HUES48 (cell line): ENCODE data around the gene DUS3L.

Source experiments
- H3K27ac ChIP-seq: one replicate; pipeline ENCODE4 v1.7.0; 2013; ENCODE audit warnings: low read depth, low read length, inconsistent platforms
- H3K27me3 ChIP-seq: 2 replicates; pipeline ENCODE4 v1.6.1; 2013; ENCODE audit warnings: mild to moderate bottlenecking, low read length; ENCODE audit not compliant: control insufficient read depth, insufficient read depth
- H3K36me3 ChIP-seq: 2 replicates; pipeline ENCODE4 v1.6.1; 2013; ENCODE audit warnings: low read length; ENCODE audit not compliant: control insufficient read depth, insufficient read depth
- H3K4me1 ChIP-seq: 2 replicates; pipeline ENCODE4 v1.6.1; 2013; ENCODE audit warnings: mild to moderate bottlenecking, low read length; ENCODE audit not compliant: control insufficient read depth, insufficient read depth
- H3K4me3 ChIP-seq: 2 replicates; pipeline ENCODE4 v1.5.1; 2013; ENCODE audit warnings: mild to moderate bottlenecking, low read depth, low read length
- H3K9ac ChIP-seq: 2 replicates; pipeline ENCODE4 v1.6.1; 2013; ENCODE audit warnings: mild to moderate bottlenecking, low read depth, low read length, moderate library complexity
- H3K9me3 ChIP-seq: 2 replicates; pipeline ENCODE4 v1.6.1; 2013; ENCODE audit warnings: low read length; ENCODE audit not compliant: control insufficient read depth, insufficient read depth

Gene DUS3L

GRCh38 chr19:5805462-5806132 lies 14.6 kb upstream of the DUS3L start:
- Histone ChIP-seq H3K36me3 (no peaks in the 10 kb centered on the region), H3K27me3 (peaks cover 10% of the 10 kb centered on the region), H3K27ac (no peak overlapping the region), H3K4me3 (peak overlapping the region; percentile 60), H3K9ac (no peak overlapping the region), H3K9me3 (no peaks in the 10 kb centered on the region), H3K4me1 (peaks cover 3% of the 10 kb centered on the region; the same call in 1 of the 2 replicates)

DNA sequence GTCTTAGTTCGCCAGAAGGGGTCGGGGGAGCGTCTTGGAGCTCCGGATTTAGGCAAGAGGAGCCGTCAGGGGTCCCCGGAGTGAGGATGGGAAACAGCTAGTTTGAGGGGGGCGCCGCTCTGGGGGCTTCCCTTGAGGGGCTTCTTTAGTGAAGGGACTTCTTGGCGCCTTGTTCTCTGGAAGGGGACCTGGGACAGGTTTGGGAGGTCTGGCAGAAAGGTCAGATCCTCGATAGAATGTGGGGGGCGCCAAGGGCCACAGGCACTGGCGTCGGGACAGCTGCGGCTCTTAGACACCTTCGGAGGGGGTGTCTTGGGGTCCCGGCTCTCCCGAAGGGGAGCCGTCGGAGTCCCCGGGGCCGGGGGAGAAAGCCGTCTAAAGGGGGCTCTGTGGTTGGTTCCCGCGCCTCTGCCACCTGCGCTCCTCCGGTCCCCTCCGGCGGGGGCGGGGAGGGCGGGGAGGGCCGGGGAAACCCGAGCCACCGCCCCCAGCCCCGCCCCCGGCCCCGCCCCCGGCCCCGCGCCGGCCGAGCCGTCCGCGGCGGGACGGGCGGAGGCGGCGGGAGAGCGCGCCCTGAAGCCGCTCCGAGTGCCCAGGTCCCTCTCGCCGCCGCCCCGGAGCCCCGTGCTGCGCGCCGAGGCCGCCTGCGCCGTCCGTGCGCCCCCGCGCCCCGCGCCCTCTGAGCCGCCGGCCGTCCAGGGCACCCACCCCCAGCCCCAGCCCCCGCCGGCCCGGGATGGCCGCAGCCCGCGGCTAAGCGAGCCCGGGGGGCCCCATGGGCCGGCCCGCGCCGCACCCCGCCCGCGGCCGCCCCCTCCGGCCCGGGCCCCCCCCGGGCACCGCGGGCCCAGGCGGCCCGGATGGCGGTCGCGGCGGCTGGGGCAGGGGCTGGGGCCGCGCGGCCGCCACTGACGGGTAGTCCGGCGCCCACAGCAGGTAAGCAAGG lies 13.8 kb upstream of the DUS3L start, which contains the start of gene NRTN:
Gene NRTN, plus strand, starts transcription at position 552 of the 946 bp plus-strand sequence. CDS start 19,099 bp downstream, outside the sequence.
- H3K9me3 ChIP-seq = no peaks in the 10 kb centered on the region
- peaks cover 3% of the 10 kb centered on the region; the same call in 1 of the 2 replicates for H3K4me1 ChIP-seq
- H3K4me3 ChIP-seq = peak within 1 kb of the TSS; percentile 60
- H3K36me3 ChIP-seq = no peaks in the 10 kb centered on the region
- no peak within 1 kb of the TSS for H3K27ac ChIP-seq
- H3K9ac ChIP-seq = no peak within 1 kb of the TSS
- peaks cover 10% of the 10 kb centered on the region for H3K27me3 ChIP-seq

- Histone ChIP-seq H3K4me1 (peaks cover 3% of the 10 kb centered on the region; the same call in 1 of the 2 replicates), H3K9me3 (no peaks in the 10 kb centered on the region), H3K9ac (no peak overlapping the region), H3K27ac (peak overlapping the region; percentile 26), H3K27me3 (peaks cover 10% of the 10 kb centered on the region), H3K36me3 (no peaks in the 10 kb centered on the region), H3K4me3 (peak overlapping the region; percentile 44)
These were observed 13.0 kb upstream of the DUS3L start for GRCh38 chr19:5803752-5804515.

GRCh38 chr19:5803441-5803751 lies 12.4 kb upstream of the DUS3L start:
- peak overlapping the region; percentile 26 for H3K27ac ChIP-seq
- peak overlapping the region; percentile 44 for H3K4me3 ChIP-seq
- no peaks in the 10 kb centered on the region for H3K9me3 ChIP-seq
- peaks cover 10% of the 10 kb centered on the region for H3K27me3 ChIP-seq
- H3K36me3 ChIP-seq = no peaks in the 10 kb centered on the region
- H3K4me1 ChIP-seq = peaks cover 3% of the 10 kb centered on the region; the same call in 1 of the 2 replicates
- no peak overlapping the region for H3K9ac ChIP-seq

DNA sequence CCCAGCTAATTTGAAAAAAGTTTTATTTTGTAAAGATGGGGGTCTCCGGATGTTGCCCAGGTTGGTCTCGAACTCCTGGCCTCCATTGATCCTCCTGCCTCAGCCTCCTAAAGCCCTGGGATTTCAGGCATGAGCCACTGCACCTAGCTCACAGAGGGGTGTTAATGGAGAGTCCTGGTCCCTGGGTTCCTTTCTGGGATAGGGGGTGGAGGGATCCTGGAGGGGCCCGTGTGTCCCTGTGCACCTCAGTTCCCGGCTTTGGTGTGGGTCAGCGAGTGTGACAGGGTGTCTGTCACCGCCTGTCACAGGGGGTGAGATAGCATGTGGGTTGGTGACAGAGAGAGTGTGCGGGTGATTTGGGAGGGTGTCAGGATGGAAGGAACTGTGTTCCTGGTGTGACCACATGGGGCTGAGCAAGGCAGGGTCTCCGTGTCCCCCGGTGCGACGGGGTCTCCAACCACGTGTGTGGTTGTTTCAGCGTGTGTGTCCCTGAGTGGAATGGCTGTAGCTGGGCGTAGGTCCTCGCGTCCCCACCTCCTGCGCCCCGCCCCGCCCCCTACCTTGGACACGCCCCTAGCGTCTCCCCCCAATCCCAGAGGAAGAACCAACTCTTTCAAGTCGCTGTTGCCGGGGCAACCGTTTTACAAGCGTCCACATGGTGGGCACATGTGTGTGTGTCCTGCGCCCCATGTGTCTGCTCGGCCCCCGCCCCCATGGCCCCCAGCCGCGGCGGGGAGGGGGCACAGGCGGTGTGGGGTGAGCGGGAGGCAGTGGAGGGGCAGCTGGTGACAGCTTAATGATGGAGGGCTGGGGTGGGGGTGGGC lies 11.0 kb upstream of the DUS3L start:
- H3K4me3 ChIP-seq = peak overlapping the region; percentile 37; the same call in 1 of the 2 replicates
- H3K4me1 ChIP-seq = peaks cover 3% of the 10 kb centered on the region; the same call in 1 of the 2 replicates
- H3K36me3 ChIP-seq = no peaks in the 10 kb centered on the region
- no peaks in the 10 kb centered on the region for H3K9me3 ChIP-seq
- peaks cover 10% of the 10 kb centered on the region for H3K27me3 ChIP-seq
- no peak overlapping the region for H3K9ac ChIP-seq
- no peak overlapping the region for H3K27ac ChIP-seq

- H3K9ac ChIP-seq = no peak overlapping the region
- peaks cover 10% of the 10 kb centered on the region for H3K27me3 ChIP-seq
- no peak overlapping the region for H3K4me3 ChIP-seq
- no peaks in the 10 kb centered on the region for H3K9me3 ChIP-seq
- H3K36me3 ChIP-seq = no peaks in the 10 kb centered on the region
- peaks cover 3% of the 10 kb centered on the region; the same call in 1 of the 2 replicates for H3K4me1 ChIP-seq
- H3K27ac ChIP-seq = no peak overlapping the region
These were observed 9.7 kb upstream of the DUS3L start for GRCh38 chr19:5800361-5801270.

DNA sequence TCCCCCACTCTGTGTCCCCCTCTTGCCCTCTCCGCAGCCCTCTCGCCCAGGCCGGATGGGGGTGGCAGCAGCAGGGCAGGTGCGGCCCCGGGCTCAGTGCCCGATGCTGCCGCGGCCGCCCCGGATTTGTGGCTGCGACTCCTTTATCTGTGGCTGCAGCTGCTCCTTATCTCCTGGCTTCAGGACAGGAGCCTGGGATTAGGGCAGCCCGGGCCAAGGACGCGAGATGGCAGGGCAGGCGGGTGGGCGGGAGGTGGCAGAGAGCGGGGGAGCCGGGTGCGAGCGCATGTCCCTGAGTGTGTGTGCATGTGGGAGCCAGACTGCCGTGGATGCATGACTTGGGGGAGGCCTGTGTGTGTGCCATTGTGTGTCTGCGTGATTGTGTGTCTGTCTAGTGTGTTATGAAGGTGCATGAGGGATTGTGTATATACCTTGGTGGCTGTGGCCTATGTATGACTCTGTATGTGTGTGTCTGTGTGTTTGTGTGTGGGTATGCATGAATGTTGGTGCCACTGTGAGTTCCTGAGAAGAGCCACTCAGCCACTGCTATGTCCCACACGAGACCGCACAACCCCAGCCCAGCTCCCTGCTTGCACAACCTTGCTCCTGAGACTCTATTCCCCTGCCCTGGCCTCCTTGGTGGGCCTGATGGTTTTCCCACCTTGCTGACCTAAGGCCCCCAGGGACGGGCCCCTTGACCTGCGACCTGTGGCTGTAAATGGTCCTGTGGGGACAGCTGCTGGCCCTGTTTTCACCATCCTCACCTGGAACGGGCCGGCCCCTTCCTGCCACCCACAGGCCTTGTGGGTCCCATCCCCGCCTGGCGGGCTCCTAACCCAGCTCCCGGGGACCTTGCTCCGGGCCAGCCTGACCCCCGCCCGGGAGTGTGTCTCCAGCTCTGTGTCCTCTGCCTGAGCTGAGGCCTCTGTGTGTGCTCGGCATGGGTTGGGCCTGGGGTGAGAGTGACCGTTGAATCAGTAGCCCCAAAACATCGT lies 8.6 kb upstream of the DUS3L start:
- H3K9me3 ChIP-seq = no peaks in the 10 kb centered on the region
- H3K27ac ChIP-seq = no peak overlapping the region
- no peaks in the 10 kb centered on the region for H3K36me3 ChIP-seq
- H3K4me3 ChIP-seq = no peak overlapping the region
- H3K9ac ChIP-seq = no peak overlapping the region
- peaks cover 9% of the 10 kb centered on the region for H3K27me3 ChIP-seq
- H3K4me1 ChIP-seq = peaks cover 3% of the 10 kb centered on the region; the same call in 1 of the 2 replicates

- no peak overlapping the region for H3K4me3 ChIP-seq
- no peaks in the 10 kb centered on the region for H3K36me3 ChIP-seq
- no peak overlapping the region for H3K9ac ChIP-seq
- H3K4me1 ChIP-seq = peaks cover 3% of the 10 kb centered on the region; the same call in 1 of the 2 replicates
- peaks cover 2% of the 10 kb centered on the region for H3K27me3 ChIP-seq
- H3K9me3 ChIP-seq = no peaks in the 10 kb centered on the region
- no peak overlapping the region for H3K27ac ChIP-seq
These were observed 7.3 kb upstream of the DUS3L start for GRCh38 chr19:5798244-5798643.
